Central memory CD8-positive, alpha-beta T cell (primary cell): ENCODE data around the gene RECQL5.
"Not testable (repeated sequence)": the region's sequence is repeated elsewhere in the genome, so short reads cannot be mapped to it uniquely, and the experiment has no call there.

Experiments used
- ATAC-seq: fragments of 150-1000 bp; cut with Tn5 transposase; replicated peaks from 2 replicates; pipeline ENCODE4 v1.10.0; 2022; ENCODE audit warnings: mild to moderate bottlenecking, moderate FRiP score, moderate number of reproducible peaks; ENCODE audit not compliant: poor library complexity, severe bottlenecking; ENCODE audit errors: extremely low read depth
- DNase-seq, 2 donors: peaks; one replicate each; pipeline ENCODE4 v3.0.0; 2021; ENCODE audit warnings: low spot score in 2 of 2
- H3K27ac Mint-ChIP-seq: one replicate; pipeline ENCODE4 v1.8.0; 2022; ENCODE audit warnings: low read depth, mild to moderate bottlenecking, moderate library complexity, mixed read lengths
- H3K27me3 Mint-ChIP-seq: one replicate; pipeline ENCODE4 v1.8.0; 2022; ENCODE audit warnings: mixed read lengths
- H3K36me3 Mint-ChIP-seq: one replicate; pipeline ENCODE4 v1.8.0; 2022; ENCODE audit warnings: mild to moderate bottlenecking, moderate library complexity, mixed read lengths; ENCODE audit not compliant: insufficient read depth
- H3K4me1 Mint-ChIP-seq: one replicate; pipeline ENCODE4 v1.8.0; 2022; ENCODE audit warnings: mixed read lengths
- H3K4me3 Mint-ChIP-seq: one replicate; pipeline ENCODE4 v1.8.0; 2022; ENCODE audit warnings: mild to moderate bottlenecking, moderate library complexity, mixed read lengths
- H3K9me3 Mint-ChIP-seq: one replicate; pipeline ENCODE4 v1.8.0; 2022; ENCODE audit warnings: mixed read lengths

Gene RECQL5

DNA sequence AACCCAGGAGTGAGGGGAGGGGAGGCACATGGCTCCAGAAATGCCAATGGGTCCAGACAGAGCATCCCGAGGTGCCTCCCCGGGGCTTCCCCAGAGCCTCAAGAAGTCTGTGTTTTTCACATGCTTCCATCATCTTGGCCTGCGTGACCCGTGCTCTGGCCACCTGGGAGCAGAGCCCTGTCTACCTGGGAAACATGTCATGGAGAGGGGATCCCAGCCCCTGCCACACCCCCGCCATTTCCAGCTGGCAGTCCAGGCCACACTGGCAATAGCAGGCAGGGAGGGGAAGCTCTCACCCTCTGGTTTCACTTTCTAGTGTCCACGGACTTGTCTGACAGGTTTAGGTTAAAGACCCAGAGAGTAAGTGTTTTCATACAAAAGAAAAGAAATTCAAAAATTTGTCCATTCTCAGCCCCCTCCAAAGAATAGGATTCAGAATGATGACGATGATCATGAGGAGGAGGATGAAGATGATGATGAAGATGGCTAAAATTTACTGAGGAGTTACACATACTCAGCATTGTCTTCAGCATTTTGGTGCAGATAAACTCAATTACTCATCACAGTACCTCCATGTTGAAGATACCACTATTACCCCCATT, 24.7 kb downstream of the RECQL5 start:
- Mint-ChIP-seq H3K36me3 (no peaks in the 10 kb centered on the region), H3K27ac (no peak overlapping the region), H3K9me3 (no peaks in the 10 kb centered on the region), H3K27me3 (no peaks in the 10 kb centered on the region), H3K4me3 (no peak overlapping the region), H3K4me1 (no peaks in the 10 kb centered on the region)
- DNase-seq (no peak), ATAC-seq (no peak)

DNA sequence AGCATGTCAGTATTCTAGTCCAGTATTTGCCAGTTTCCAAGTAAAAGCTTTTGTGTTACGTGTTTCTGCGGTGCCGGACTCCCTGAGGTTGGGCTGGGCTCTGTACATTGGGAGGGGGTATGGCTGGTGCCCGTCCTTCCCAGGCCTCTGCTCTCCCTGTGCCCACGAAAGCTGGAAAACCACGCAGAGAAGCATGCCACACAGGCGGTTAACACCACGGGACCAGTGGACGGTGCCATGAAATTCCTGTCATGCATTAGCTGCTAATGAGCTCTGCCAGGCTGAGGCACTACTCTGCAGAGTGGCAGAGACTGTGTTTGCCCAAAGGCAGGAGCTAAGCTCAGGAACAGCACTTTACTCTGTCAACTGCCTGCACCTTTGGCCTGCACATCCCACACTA, 25.6 kb downstream of the RECQL5 start:
- Mint-ChIP-seq H3K27ac (no peak overlapping the region), H3K9me3 (no peaks in the 10 kb centered on the region), H3K4me1 (no peaks in the 10 kb centered on the region), H3K4me3 (no peak overlapping the region), H3K36me3 (no peaks in the 10 kb centered on the region), H3K27me3 (no peaks in the 10 kb centered on the region)
- no peak for ATAC-seq
- DNase-seq, result no peak

DNA sequence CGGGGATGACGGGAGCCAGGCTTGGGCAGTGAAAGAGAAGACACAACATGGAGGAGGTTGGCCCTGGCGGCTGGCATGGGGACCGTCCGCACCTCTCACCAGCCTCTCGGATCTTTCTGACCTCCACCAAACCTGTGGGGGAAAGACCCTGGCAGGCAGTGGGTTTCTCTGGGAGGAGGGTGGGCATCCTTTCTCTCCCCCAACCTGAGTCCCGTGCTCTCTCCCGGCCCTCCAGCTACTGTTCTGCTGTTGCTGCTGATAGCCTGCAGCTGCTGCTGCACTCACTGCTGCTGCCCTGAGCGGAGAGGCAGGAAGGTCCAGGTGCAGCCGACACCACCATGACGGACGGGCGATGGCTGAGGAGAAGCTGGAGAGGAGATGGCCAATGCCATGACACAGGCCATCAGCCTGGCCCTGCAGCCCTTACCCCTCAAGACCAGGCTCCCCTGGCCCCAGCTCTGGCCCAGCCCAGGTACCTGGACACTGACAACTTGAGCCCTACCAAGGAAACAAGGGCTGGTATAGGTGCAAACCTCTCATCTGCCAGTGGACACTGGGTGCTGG, 26.3 kb downstream of the RECQL5 start:
- H3K9me3 Mint-ChIP-seq, result no peaks in the 10 kb centered on the region
- no peaks in the 10 kb centered on the region for H3K4me1 Mint-ChIP-seq
- H3K4me3 Mint-ChIP-seq, result no peak overlapping the region
- H3K27ac Mint-ChIP-seq, result no peak overlapping the region
- H3K36me3 Mint-ChIP-seq, result no peaks in the 10 kb centered on the region
- ATAC-seq (no peak), DNase-seq (no peak)
- H3K27me3 Mint-ChIP-seq, result no peaks in the 10 kb centered on the region

DNA sequence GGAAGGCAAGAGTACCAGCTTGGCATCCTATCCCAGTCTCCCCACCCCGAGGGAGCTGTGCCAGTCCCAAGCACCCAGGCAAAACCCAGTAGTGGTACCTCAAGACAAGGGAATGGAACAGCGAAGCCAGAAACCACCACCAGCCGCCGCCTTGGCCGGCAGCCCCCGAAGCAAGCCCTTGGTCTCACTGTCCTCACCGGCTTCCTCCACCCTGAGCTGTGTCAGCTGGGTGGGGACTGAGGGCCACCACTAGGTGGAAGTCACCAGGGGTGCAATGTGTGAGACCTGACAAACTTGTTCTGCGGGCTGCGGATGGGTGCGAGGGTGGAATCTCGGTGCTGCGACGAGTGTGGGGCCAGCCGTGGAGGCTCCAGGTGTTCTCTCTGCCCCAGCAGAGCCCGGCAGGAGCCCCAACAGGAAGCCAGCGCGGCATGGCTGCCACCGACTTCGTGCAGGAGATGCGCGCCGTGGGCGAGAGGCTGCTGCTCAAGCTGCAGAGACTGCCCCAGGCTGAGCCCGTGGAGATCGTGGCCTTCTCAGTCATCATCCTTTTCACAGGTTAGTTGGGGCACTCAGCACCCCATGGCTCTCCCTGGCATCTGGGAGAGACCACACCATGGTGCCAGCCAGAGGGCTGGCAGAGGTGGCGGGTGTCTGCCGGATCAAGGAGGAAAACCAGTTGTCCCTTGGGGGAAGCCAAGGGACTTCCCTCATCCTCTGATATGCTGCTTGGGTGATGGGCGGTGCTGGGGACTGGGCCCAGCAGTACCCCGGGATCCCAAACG, 27.0 kb downstream of the RECQL5 start:
- Mint-ChIP-seq H3K4me1 (no peaks in the 10 kb centered on the region), H3K27ac (no peak overlapping the region)
- no peak for ATAC-seq

DNA sequence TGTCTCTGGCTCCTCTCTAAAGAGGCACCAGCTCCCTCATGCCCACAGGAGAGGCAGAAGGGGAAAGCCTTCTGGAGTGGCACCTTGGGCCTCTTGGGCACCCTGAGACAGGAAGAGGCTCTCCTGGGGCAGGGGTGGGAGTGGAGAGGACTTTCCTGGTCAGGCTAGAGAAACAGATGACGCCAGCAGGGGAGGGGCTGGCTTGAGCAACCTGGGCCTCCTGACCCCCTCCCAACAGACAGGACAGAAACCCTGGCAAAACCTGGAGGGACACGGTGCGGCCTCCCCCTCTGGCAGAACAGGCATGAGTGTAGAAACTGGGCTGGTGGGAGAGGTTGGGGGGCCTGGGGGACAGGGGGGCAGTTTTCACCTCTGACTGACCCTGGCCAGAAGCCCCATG, 27.6 kb downstream of the RECQL5 start:
- no peaks in the 10 kb centered on the region for H3K36me3 Mint-ChIP-seq
- no peak overlapping the region for H3K27ac Mint-ChIP-seq
- H3K4me3 Mint-ChIP-seq, result no peak overlapping the region
- ATAC-seq (no peak), DNase-seq (no peak)
- no peaks in the 10 kb centered on the region for H3K4me1 Mint-ChIP-seq
- no peaks in the 10 kb centered on the region for H3K9me3 Mint-ChIP-seq
- H3K27me3 Mint-ChIP-seq, result no peaks in the 10 kb centered on the region

More for the DNA sequence above, 27.0 kb downstream of the RECQL5 start:
- Mint-ChIP-seq H3K36me3 (no peaks in the 10 kb centered on the region), H3K27me3 (no peaks in the 10 kb centered on the region), H3K4me3 (no peak overlapping the region), H3K9me3 (no peaks in the 10 kb centered on the region)
- no peak for DNase-seq

DNA sequence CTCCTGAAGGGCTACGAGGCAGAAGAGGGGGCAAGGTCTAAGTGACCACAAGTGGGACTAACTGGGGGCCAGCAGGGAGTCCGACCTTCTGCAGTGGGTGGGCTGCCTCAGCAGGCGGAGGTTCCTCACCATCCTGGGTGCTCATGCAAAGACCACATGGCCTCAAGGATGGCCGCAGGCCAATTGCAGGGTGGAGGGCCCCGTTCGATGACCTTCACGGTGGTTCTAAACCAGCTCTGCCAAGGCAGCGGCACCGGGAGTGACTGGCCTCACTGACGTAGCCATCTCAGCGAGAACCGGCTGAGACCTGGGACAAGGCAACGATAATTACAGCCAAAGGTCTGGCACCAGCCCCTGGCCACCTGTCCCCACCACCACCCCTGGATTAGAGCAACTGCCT, 28.1 kb downstream of the RECQL5 start:
- DNase-seq (no peak), ATAC-seq (no peak)
- Mint-ChIP-seq H3K36me3 (no peaks in the 10 kb centered on the region), H3K4me1 (peaks cover 3% of the 10 kb centered on the region), H3K9me3 (no peaks in the 10 kb centered on the region), H3K27me3 (no peaks in the 10 kb centered on the region), H3K27ac (no peak overlapping the region), H3K4me3 (no peak overlapping the region)

DNA sequence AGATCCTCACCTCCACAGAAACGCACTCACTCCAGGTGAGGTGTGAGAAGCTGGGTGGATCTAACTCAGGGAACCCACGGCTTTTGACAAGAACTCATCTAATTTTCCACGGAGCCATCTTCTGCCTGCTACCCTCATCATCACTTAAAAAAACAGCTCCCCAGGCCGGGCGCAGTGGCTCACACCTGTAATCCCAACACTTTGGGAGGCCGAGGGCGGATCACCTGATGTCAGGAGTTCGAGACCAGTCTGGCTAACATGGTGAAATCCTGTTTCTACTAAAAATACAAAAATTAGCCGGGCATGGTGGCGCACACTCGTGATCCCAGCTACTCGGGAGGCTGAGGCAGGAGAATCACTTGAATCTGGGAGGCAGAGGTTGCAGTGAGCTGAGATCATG, 28.9 kb downstream of the RECQL5 start:
- DNase-seq, H3K4me3 Mint-ChIP-seq, H3K27me3 Mint-ChIP-seq, ATAC-seq, H3K9me3 Mint-ChIP-seq, H3K4me1 Mint-ChIP-seq, H3K36me3 Mint-ChIP-seq, H3K27ac Mint-ChIP-seq: not testable (repeated sequence)

DNA sequence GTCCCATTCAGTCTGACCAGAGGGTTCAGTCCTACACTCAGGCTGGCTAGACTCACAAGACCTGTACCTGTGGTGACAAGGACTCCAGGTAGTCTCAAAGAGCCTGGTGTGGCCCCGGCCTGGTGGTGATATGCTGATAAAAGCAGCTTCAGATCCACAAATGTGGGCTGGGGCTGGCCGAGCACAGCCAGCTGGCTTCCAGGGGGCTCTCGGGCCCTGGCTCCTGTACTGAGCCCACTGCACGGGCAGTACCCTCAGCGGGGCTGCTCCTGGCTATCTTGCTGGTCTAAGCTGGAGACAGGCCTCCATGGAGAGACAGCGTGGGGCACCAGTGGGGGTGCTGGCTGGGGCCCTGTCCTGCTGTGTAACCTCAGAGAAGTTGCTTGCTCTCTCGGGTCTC, 29.4 kb downstream of the RECQL5 start:
- Mint-ChIP-seq H3K27me3 (no peaks in the 10 kb centered on the region), H3K4me3 (no peak overlapping the region), H3K9me3 (no peaks in the 10 kb centered on the region), H3K27ac (no peak overlapping the region), H3K4me1 (peaks cover 6% of the 10 kb centered on the region), H3K36me3 (no peaks in the 10 kb centered on the region)
- DNase-seq (no peak), ATAC-seq (no peak)

DNA sequence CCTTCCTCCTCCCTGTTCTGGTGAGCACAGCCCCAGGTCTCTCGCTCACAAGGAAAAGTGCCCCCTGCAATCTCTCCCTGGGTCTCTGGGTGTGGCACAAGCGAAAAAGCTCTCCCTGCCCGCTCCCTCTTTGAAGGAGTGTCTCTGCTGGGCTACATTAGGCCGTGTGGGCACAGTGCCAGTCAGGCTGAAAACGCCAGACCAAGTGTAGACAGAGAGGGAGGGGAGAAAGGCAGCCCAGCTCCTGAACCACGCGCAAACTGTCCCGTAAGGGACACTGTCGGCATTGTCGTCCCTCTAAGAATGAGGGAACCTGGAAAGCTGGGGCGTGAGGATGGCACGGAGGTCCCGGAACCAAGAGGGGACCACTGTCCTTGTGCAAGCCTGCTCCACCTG, 29.8 kb downstream of the RECQL5 start:
- Mint-ChIP-seq H3K27ac (no peak overlapping the region), H3K9me3 (no peaks in the 10 kb centered on the region), H3K36me3 (no peaks in the 10 kb centered on the region), H3K4me3 (no peak overlapping the region), H3K4me1 (peaks cover 6% of the 10 kb centered on the region), H3K27me3 (no peaks in the 10 kb centered on the region)
- ATAC-seq (no peak), DNase-seq (no peak)

DNA sequence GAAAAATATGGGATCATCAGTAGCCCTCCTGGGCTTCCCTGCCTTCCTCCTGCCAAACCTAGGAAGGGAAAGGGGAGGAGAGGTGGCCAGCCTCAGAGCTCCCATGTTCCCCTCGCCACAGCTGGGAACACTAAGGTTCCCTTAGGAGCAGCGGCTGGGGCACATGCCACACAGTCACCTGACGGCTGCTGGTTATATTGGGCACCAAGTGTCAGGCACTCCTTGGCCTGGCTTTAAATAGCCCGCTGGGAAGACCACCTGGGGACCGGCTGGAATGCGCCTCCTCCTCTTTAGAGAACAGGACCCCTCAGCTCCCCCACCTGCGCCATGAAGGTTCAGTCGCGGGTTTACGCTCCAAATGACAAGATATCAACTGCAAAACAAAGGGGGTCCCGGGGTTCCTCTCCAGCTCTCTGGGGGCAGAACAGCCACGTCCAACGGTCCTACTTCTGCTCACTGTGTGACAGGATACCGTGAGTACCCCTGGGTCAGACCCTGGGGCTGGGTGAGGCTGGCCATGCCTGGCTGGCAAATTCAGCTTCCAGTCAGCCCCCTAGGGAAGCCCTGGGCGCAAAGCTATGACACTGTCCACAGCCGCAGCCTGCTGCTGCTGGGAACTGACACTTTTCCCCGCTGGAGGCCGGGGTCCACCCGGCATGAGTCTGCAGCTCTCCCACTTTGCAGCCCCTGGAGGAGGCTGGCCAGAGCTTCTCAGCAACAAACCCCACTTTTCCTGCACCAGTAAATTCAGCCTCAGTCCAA, 30.4 kb downstream of the RECQL5 start:
- peaks cover 6% of the 10 kb centered on the region for H3K4me1 Mint-ChIP-seq
- H3K4me3 Mint-ChIP-seq, result no peak overlapping the region
- H3K27me3 Mint-ChIP-seq, result no peaks in the 10 kb centered on the region
- H3K27ac Mint-ChIP-seq, result no peak overlapping the region
- no peaks in the 10 kb centered on the region for H3K9me3 Mint-ChIP-seq
- H3K36me3 Mint-ChIP-seq, result no peaks in the 10 kb centered on the region
- DNase-seq (no peak), ATAC-seq (no peak)

DNA sequence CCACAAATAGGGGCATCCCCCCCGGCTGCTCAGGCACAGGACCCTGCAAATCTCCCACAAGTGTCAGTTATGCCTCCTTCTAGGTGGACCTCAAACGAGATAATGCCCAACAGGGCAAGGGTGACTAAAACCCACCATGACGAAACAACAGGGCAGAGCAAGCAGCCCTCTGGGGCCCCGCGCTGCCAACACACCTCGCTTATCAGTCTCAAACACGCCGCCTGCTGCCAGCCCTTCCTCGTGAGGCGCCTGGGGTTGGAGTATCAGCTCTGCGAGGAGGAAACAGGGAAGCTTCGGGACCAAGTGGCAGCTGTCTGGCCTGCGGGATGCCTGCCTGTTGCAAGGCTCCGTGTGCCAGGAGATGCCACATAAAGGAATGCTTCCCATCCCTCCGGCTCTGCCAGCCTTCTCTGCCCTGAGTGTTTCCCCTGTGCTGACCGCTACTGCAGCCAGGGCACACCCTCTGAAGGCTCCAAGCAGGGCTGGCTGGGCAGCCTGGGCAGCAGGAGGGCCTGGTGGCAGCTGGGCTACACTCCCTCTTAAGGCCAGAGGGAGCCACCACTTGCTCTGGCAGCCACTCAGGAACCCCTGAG, 31.2 kb downstream of the RECQL5 start:
- peaks cover 6% of the 10 kb centered on the region for H3K4me1 Mint-ChIP-seq
- DNase-seq, result no peak

DNA sequence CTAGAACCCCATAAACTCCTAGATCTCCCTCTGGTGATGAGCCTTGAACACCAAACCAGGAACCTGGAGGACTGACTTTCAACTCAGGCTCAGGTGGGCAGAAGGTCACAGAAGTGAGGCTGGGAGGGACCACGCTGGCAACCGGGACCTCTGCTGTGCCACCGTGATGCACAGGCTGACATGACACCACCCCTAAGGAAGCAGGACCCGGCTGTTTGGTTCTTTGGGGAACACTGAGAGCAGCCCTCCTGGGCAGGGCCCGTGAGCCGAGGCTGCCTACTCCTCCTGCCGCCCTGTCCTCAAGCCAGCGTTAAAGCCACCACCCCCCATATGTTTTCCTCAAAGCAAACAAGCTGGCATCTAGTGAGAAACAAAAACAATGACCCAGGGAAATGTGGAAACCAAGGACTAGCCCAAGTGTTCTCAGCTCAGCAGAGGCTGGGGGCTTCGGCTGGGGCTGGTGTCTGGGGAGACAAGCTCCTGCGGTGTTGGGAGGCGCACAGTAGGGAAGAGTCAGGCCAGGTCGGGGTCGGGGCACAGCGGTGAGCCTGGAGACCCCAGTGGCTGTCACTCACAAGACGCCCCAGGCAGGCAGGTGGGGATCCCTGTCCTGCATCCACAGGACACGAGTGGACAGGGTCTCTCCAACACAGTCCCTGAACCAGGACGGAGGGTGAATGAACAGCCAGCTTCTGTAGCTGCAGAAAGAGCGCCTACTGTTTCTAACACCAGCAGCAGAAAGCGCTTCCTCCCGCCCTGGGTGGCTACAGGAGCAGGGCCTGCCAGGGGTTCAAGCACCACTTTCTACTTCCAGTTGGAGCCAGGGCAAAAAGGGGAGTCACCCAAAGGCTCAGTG, 32.0 kb downstream of the RECQL5 start:
- no peak for DNase-seq
- Mint-ChIP-seq H3K4me3 (no peak overlapping the region), H3K4me1 (peaks cover 6% of the 10 kb centered on the region), H3K27ac (no peak overlapping the region), H3K36me3 (no peaks in the 10 kb centered on the region), H3K27me3 (no peaks in the 10 kb centered on the region), H3K9me3 (no peaks in the 10 kb centered on the region)
- no peak for ATAC-seq

More for the DNA sequence above, 31.2 kb downstream of the RECQL5 start:
- H3K27ac Mint-ChIP-seq, result no peak overlapping the region
- H3K9me3 Mint-ChIP-seq, result no peaks in the 10 kb centered on the region
- ATAC-seq, result no peak
- no peaks in the 10 kb centered on the region for H3K36me3 Mint-ChIP-seq
- H3K4me3 Mint-ChIP-seq, result no peak overlapping the region
- no peaks in the 10 kb centered on the region for H3K27me3 Mint-ChIP-seq
